GM19372 (cell line): ENCODE data around the gene PIGT.

Source experiments
- ATAC-seq: cut with Tn5 transposase; IDR thresholded peaks from one replicate; pipeline ENCODE4 v1.9.1; 2021; ENCODE audit warnings: mild to moderate bottlenecking, low read depth, moderate library complexity; ENCODE audit not compliant: unreplicated experiment

Gene PIGT

GRCh38 chr20:45415822-45416637, at the start of gene PIGT:
Gene PIGT (plus strand): TSS chr20:45416141. CDS start chr20:45416157, 16 bp downstream.
- ATAC-seq, result peak; percentile 80

GRCh38 chr20:45366192-45366591, 49.7 kb upstream of the PIGT start:
- ATAC-seq, result no peak

GRCh38 chr20:45366631-45367030, 49.3 kb upstream of the PIGT start:
- no peak for ATAC-seq

DNA sequence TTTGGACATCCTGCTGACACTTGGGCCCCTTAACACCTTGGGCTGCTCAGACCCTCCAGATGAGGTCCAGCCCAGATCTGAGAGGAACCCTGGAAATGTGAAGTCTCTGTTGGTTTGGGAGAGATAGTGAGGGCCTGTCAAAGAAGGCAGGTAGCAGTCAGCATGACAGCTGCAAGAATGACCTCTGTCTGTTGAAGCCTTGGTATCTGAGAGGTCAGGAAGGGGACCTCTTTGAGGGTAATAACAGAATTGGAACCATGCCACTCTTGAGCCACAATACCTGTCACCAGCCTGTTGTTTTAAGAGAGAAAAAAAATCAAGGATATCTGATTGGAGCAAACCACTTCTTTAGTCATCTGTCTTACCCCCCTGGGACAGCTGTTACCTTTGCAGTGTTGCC, 48.8 kb upstream of the PIGT start:
- no peak for ATAC-seq

GRCh38 chr20:45368221-45368980, 47.5 kb upstream of the PIGT start:
- peak; percentile 91 for ATAC-seq

GRCh38 chr20:45370571-45371160, 45.3 kb upstream of the PIGT start:
- ATAC-seq, result no peak

DNA sequence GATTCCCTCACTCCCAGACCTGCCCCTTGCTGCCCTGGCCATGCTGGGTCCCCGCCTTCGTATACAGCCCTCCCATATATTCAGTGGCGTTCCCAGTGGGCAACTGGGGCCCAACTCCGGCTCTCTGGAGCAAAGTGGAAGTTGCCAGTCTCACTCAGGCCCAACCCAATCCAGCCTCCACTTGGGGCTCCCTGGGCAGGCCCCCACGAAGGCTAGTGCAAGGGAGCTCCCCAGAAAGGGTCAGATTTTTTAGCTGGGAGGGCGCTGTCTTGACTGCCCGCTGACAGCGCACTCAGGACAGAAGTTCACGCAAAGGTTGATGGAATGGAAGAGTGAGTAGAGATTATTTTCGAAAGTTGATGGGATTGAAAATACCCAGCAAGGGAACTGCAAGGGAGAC, 43.7 kb upstream of the PIGT start:
- no peak for ATAC-seq

DNA sequence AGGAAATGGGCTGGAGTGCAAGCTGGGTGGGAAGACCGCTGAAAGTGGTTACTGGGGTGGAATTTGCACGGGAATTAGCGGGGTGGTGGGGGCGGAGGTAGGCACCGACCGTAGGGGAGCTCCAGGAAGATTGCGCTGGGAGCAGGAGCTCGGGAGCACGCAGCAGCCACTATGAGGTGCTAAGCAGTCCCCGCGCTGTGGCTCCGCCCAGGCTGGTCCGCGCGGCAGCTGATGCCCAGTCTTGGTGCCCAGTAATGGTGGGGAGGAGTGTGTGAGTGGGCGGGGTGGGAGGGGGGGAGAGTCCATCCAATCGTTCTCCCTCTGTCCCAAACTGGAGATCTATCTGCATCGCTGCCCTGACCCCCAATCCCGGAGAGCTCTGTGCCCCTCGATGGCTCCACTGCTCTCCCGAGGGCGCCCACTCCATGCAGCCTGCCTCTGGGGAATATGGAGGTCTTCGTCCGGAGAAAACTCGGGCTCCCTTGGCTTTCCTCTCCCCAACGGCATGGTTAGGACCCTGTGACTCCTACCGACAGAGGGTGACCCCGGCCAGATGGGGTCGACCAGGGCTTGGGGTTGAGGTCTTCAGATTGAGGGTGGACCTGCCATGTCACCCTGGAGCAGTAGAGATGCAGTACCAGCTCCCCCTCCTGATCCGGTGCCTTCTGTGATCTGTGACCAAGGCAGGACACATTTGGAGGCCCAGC, 43.1 kb upstream of the PIGT start:
- no peak for ATAC-seq

GRCh38 chr20:45373353-45374100, 42.4 kb upstream of the PIGT start:
- ATAC-seq, result peak; percentile 68

DNA sequence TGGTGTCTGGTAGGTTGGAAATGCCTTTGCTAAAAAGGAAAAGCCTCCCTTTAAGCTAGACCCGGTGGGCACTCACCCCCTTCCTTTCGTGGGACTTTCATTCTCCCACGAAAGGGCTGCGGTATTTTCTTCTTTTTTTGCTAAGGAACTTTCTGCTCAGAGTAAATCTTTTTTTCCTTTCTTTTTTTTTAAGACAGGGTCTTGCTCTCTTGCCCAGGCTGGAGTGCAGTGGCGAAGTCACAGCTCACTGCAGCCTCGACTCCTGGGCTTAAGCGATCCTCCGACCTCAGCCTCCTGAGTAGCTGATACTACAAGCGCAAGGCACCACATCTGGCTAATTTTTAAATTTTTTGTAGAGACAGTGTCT, 41.9 kb upstream of the PIGT start:
- no peak for ATAC-seq

- ATAC-seq, result no peak
Measured at GRCh38 chr20:45374966-45375365, 41.0 kb upstream of the PIGT start.

DNA sequence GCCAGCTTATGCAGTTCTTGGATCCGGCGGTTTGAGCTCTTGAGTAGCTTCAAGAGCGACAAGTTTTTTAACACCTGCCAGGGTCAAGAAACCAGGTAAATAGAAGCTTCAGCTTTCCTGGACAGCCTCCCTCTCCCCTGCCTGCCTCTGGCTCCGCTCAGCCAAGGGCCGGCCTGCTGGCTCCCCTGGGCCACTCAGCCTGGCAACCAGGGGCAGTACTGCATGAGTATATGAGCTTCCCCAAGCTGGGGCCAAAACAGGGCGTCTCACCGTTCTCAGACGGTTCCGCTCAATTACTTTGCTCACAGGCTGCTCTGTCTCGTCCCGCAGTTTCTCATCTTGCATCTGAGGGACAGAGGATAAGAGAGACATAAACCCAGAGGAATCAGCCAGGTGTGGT, 38.7 kb upstream of the PIGT start:
- ATAC-seq, result no peak

DNA sequence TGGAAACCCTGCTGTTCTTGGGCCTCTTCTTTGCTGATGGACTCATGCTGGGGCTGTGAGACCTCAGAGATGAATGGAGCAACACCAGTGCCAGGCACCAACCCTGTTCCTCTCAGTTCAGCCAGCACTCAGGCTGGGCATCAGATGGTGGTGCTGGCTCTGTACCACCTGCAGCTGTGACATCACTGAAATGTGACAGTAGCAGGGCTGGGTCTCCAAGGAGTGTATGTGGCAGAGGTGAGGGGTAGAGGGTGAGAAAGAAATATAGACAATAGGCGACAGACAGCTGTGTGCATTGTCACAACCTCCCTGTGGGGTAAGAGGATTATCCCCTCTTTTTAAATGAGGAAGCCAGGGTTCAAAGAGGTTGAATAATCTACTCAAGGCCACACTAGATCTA, 37.8 kb upstream of the PIGT start, which contains the start of gene TP53TG5:
Gene TP53TG5, minus strand, starts transcription at position 135 of the 400 bp plus-strand sequence. Its CDS starts 89 bp downstream, at position 46.
- no peak for ATAC-seq

DNA sequence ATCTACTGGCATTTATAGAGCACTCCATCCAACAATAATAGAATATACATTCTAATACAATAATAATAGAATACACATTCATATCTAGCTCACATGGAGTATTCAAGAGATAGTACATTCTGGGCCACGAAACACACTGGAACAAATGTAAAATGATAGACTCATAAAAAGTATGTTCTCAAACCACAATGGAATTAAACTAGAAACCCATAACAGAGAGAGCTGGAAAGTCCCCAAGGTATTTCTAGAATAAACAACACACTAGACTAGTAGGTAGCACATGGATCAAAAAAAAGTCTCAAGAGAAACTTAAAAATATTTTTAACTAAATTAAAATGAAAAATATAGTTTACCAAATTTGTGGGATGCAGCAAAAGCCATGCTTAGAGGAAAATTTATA, 28.7 kb upstream of the PIGT start:
- no peak for ATAC-seq

DNA sequence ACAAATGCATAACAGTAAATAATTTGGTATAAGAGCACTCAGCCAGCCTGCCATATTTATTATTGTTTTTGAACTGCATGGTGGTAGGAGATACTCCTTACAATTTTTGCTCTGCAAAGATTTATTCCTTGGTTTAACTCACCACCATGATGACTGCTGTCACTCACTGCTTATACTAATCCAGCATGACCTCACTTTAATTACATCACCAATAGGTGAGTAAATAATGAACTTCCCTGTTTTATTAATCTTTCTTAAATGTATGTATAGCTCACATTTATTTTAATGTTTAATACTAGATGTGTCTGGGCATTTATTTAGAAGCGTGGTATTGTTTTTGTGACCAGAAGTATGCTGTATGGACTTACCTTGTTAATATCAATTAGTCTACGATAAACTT, 25.0 kb upstream of the PIGT start:
- no peak for ATAC-seq

GRCh38 chr20:45391559-45391958, 24.4 kb upstream of the PIGT start:
- ATAC-seq, result no peak

GRCh38 chr20:45392733-45393132, 23.2 kb upstream of the PIGT start:
- ATAC-seq, result no peak

- no peak for ATAC-seq
Measured at GRCh38 chr20:45394221-45395113, 21.5 kb upstream of the PIGT start.

DNA sequence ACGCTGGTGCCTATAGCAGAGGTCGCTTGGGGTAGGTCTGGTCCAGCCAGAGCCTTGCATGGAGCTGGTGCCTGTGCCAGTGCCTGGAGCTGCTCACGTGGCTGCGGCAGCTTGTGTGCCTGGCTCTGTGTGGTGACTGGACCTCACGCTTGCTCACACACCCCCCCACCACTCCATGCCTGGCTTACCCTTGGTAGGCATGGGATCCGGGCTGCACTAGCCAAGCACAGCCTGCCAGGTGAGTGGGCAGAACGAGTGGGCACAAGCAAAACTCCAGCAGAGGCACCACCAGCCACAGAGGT, 20.9 kb upstream of the PIGT start:
- no peak for ATAC-seq
